Left lobe of liver (tissue), 2 donors: ENCODE measurements around the gene RBAK. TPM values are rescaled to one million over a fixed set of nuclear protein-coding genes. Genes with fewer than 3 reads are reported as not detected.
"Not testable (repeated sequence)": the region's sequence is repeated elsewhere in the genome, so short reads cannot be mapped to it uniquely, and the experiment has no call there.

Source experiments
- ATAC-seq: fragments of 200-7000 bp; cut with Tn5 transposase; one replicate; pipeline ENCODE4 v1.9.1; 2020; ENCODE audit warnings: mild to moderate bottlenecking, moderate library complexity
- DNase-seq: peaks from one replicate; pipeline ENCODE4 v3.0.0-alpha.2; 2020; ENCODE audit warnings: low spot score
- total RNA-seq: library from RNA; stranded (reverse); gene quantifications from one replicate; pipeline ENCODE4 v1.2.1, GENCODE V29; 2021
- donor health status: DM: no; HTN: no; CAD: no; lungs with moderate emphysema.
- donor health status: DM: no; HTN: yes; CAD: no.

Gene RBAK
- total RNA-seq, result 4.7 TPM

DNA sequence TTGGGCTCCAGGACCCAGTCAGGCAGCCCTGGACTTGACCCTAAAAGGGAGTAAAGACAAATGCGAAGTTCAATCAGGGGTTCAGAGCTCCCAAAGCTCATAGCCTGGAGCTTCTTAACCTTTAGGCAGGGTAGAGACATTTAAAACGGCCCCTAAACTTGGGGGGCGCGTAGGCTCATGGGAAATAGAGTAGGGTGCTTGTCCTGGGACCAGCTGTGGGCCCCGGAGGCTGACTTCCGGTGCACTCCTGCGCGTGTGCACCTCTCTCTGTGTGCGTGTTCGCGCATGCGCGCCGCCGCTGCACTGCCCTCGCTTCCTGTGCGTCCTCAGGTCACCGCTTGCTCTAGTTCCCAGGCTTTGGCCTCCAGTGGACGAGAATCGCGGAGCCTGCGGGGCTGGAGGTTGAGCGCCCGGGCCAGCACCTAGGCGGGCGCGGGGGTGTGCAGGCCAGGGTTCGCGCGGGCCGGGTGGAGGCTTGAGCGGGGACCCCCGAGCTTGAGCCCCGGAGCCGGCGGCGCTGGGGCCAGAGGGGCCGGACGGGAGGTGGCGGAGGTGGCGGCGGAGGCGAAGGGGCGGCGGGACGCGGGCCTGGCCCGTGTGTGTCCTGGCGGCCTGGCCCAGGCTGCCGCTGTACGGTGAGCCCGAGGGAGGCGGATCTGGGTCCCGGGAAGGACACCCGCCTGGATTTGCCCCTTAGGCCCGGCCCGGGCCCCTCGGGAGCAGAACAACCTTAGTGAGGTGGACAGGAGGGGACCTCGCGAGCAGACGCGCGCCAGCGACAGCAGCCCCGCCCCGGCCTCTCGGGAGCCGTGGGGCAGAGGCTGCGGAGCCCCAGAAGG, at the start of gene RBAK:
Gene RBAK, plus strand, starts transcription at position 303 of the 839 bp plus-strand sequence. CDS start 2,217 bp downstream, outside the sequence.
- DNase-seq (peak; percentile 97), ATAC-seq (peak; percentile 99)

DNA sequence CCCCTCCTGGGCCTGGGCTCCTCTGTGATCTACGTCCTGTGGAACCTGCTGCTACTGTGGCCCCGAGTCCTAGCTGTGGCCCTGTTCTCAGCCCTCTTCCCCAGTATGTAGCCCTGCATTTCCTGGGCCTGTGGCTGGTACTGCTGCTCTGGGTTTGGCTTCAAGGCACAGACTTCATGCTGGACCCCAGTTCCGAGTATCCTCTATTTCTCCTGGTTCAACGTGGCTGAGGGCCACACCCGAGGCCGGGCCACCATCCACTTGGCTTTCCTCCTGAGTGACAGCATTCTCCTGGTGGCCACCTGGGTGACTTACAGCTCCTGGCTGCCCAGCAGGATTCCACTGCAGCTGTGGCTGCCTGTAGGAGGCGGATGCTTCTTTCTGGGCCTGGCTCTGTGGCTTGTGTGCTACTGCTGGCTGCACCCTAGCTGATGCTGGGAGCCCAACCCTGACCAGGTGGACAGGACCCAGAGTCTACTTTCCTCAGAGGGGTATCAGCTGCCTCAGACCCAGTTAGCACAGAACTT, 48.9 kb upstream of the RBAK start:
- ATAC-seq (no peak), DNase-seq (no peak)

DNA sequence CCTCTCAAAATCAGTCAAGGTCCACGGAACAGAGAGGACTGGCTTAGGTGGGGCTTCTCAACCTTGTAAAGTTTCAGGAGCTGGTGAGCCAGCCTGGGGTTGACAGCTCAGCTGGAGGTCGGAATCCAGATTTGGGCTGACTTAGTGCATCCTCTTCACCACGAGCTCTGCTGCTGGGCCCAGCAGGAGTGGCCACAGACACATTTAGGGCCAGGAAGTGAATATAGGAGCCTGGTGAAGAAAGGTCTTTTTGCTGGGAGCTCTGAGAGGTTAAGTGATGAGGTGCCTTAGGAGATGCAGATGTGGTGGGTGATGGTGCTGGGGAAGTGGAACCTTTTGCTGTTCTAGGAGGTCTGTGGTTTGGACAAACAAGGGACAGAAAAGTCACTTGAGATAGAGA, 47.4 kb upstream of the RBAK start:
- DNase-seq, result no peak
- ATAC-seq, result no peak

DNA sequence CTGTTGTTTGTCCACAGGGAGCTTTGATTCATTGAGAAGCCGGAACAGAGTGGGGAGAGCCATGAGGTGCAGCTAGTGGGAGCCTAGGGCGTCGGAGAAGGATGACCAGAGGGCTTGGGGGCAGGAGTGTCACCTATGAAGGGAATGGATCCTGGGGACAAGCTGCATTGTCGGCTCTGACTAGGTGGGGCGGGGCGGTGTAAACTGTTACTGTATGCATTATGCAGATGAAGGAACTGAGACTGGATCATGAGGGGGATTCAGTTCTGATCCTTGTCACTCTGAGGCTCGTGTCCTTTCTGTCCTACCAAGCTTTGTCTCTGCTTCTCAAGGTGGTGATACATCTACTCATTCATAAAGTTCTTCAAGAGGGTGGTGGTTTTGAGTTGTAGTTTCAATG, 46.8 kb upstream of the RBAK start:
- ATAC-seq, result no peak

DNA sequence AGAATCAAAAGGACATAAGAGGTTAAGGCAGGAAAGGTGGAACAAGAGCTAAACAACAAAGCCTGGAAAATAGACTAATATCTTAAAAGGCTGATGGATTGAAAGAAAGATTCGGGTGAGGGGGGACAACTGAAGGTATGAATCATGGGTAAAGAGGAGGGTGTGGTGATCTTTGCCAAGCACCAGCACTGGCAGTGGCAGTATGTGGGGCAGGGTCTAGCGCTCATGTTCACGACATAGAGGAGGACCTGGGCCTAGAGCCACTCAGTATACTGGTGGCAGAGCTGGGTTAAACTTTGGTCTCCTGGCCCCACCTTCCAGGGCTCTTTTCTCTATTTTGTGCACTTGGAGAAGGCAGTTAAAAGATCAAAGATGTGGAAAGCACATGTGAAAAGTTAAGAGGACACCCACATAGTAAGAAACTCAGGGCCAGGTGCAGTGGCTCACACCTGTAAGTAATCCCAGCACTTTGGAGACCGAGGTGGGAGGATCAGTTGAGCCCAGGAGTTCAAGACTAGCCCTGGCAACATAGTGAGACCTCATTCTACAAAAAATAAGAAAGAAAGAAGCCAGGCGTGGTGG, 46.2 kb upstream of the RBAK start:
- ATAC-seq, result no peak
- DNase-seq, result no peak

More for the DNA sequence above, 46.8 kb upstream of the RBAK start:
- DNase-seq, result no peak

DNA sequence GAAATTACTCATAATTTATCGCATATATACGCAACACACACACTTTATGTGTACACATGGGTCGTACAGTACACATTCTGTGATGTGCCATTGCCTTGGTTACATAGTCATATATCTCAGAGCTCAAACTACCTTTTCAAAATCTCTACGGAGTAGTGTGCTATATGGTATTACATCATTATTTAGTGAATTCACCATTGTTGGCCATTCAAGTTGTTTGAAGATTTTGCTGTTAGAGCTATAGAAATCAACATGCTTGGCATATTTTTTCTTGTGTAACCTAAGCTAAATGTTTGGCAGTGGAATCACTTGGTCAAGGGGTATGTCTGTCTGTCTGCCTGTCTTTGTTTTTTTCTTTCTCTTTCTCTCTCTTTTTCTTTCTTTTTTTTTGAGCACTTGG, 44.7 kb upstream of the RBAK start:
- ATAC-seq (no peak), DNase-seq (no peak)

DNA sequence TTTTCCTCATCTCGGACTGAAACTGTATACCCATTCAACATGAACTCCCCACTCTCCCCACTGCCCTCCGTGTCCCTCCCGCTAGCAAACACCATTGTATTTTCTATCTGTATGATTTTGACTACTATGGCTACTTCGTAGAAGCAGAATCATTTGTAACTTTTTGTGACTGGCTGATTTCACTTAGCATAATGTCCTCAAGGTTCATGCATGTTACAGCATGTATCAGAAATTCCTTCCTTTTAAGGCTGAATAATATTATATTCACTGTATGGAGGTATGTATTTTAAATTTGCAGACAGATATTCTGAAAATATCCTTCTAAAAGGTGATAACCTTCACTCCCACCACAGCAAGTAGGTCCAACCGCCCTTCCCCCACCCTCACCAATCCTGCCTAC, 43.7 kb upstream of the RBAK start:
- DNase-seq (no peak), ATAC-seq (no peak)

DNA sequence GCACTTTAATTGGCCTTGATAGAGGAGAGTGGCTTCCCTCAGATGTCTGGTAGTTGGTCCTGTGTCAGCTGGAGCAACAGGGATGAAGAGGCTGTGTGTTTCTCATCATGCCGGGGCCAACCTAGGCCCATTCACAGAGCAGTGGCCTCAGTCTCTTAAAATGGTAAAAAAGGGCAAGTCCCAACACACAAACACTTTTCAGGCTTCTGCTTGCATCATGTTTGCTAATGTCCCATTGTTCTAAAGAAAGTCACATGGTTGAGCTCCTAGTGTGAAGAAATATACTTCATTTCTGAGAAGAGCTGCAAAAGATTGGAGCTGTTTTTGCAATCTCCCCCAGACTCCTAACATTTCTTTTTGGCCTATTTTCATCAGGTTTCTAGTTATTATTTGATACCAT, 40.6 kb upstream of the RBAK start:
- no peak for ATAC-seq
- DNase-seq, result no peak

DNA sequence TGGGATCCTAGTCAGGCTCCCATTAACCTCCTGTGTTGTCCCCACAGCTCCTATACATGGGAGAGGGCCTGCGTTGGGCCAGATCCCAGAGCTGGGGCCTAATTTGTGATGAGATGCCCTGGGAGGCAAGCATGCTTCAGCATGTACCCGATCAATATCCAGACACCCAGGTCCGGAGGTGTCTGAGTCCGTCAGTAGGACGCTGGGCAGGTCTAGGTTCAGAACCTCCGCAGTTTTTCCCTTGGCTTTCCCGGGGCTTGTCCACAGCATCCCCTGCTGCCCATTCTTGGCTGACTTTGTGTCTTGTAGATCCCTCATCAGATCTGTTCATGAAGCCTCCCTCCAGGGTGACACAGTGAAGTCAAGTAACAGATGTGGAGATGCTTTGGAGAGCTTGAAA, 32.7 kb upstream of the RBAK start:
- no peak for ATAC-seq
- no peak for DNase-seq

DNA sequence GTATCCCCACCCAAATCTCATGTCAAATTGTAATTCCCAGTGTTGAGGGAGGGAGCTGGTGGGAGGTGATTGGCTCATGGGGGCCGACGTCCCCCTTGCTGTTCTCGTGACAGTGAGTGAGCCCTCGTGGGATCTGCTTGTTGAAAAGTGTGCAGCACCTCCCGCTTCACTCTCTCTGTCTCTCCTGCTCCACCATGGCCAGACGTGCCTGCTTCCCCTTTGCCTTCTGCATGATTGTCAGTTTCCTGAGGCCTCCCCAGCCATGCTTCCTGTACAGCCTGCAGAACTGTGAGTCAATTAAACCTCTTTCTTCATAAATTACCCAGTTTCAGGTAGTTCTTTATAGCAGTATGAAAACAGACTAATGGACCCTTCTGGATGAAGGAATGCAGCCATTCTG, 29.7 kb upstream of the RBAK start:
- not testable (repeated sequence) for ATAC-seq, DNase-seq

DNA sequence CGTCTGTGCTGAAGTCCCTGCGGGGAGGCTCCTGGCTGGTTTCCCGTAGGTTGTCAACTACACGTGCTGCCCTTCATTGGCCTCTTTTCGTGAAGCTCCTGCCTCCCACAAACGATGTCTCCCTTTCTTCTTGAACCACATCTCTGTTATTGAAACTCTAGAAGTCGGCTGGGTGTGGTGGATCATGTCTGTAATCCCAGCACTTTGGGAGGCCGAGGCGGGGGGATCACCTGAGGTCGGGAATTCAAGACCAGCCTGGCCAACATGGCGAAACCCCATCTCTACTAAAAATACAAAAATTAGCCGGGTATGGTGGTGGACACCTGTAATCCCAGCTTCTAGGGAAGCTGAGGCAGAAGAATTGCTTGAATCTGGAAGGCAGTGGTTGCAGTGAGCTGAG, 28.0 kb upstream of the RBAK start:
- not testable (repeated sequence) for ATAC-seq, DNase-seq

DNA sequence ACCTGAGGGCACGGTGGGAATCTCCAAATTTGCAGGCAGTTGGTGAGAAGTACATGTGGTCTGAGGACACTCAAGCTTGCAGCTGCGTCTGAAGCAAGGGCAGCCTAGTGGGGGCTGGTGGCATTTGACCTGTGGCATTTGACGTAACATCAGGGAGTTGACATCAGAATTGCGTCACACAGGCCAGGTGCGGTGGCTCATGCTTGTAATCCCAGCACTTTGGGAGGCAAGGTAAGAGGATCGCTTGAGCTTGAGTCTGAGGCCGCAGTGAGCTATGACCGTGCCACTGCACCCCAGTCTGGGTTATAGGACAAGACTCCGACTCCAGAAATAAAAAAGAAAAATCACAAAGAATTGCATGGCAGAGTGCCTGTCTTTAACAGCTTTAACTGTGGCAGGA, 25.6 kb upstream of the RBAK start:
- no peak for DNase-seq
- no peak for ATAC-seq

DNA sequence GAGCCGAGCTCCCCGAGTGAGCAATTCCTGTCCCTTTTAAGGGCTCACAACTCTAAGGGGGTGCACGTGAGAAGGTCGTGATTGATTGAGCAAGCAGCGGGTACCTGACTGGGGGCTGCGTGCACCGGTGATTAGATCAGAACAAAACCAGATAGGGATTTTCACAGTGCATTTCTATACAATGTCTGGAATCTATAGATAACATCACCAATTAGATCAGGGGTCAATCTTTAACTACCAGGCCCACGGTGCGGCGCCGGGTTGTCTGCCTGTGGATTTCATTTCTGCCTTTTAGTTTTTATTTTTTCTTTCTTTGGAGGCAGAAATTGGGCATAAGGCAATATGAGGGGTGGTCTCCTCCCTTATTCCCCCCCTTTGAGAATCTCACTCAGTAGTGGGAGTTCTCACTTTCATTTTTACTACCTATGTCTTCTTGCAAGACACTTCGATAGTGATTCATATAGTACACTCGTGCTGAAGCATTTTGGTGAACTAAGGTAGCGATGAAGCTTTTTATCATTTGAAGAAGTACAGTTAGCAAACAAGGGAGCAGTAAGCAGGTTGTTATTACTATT, 24.6 kb upstream of the RBAK start:
- ATAC-seq, DNase-seq: not testable (repeated sequence)

DNA sequence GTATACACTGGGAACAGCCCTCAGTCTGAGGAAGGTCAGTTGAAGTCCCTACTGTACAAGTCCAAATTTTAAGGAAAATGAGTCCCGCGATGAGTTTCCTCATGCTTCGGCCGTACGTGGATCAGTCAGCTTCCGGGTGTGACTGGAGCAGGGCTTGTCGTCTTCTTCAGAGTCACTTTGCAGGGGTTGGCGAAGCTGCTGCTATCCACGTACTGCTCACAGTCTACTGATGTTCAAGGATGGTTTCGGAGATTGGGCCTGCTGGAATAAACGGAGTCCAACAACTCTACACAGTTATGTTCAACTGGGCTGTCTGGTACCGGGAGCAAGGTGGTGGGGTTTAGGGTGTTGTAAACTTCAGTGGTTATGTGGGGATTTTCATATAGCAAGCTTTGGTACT, 22.0 kb upstream of the RBAK start:
- not testable (repeated sequence) for ATAC-seq, DNase-seq

DNA sequence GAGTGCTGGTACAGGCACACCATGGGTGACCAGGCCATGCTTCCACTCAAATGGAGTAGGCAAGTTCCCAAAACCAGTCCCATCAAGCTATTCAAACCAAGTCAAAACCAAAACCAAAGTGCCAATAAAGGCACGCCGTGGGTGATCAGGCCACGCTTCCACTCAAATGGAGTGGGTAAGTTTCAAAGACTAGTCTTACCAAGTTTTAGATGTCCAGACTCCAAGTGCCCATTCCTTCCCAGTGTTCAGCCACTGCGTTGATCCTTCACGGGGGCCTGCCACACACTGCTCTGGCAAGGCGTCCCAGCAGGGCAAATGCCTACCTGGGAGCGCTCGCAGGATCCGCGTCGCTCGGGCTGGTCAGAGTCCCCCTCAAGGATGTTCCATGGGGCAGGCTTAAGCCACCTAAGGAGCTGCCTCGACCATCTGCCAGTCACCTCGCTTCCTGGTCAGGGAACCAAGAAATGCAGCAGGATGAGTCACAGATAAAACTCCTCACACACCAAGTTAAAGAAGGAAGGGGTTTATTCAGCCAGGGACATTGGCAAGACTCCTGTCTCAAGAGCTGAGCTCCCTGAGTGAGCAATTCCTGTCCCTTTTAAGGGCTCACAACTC, 17.8 kb upstream of the RBAK start:
- DNase-seq, ATAC-seq: not testable (repeated sequence)

DNA sequence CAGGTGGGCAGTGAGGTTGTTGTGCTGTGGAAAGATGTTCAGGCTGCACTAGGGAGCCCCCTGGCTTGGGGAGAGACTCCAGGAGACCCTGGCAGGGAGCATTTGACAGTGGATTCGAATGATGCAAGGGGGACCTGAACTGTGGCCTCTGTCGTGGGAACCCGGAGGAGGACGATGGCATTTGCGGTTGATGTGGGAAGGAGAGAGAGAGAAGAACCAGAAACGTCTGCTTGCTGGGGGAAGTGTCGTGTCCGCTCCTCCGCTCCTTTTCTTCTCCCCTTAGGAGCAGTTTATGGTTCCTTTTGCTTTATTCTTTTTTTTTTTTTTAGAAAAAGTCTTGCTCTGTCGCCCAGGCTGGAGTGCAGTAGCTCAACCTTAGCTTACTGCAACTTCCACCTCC, 12.5 kb upstream of the RBAK start:
- not testable (repeated sequence) for ATAC-seq, DNase-seq

DNA sequence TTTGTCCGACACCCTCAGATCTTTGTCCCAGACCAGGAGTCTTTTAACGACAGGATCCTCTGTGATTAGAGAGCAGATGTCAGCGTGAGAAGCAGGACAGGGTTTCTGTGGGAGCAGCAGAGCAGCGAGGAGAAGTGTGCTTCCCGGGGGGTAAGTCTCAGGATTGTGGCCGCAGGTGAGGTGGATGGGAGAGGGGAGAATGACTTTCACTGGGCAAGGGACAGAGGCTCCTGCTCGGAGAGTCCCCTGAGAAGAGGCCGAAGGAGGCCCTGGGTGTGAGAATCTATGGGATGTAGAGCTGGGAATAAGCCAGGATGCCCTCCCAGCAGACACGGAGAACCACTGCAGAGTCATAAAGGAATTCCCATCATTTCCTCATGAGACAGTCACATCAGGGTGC, 10.4 kb upstream of the RBAK start:
- DNase-seq, result no peak
- ATAC-seq, result no peak

DNA sequence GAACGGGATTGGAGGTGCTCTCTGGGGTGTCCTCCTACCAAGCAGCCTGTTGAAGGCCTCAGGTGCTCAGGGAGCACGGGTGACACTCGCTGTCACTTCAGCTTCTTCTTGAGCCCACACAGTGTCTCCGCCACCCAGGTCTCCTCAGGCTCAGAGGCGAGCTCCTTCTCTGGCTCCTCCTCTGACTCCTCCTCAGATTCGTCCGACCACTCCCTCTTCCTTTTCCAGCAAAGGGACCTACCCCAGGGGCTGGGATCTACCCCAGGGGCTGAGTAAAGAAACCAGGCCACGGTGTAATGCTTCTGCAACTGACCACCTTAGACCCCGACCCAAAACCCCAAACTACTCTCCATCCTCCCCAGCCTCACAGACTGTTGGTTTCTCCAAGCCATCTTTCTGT, 9.2 kb upstream of the RBAK start:
- no peak for DNase-seq
- ATAC-seq, result no peak

DNA sequence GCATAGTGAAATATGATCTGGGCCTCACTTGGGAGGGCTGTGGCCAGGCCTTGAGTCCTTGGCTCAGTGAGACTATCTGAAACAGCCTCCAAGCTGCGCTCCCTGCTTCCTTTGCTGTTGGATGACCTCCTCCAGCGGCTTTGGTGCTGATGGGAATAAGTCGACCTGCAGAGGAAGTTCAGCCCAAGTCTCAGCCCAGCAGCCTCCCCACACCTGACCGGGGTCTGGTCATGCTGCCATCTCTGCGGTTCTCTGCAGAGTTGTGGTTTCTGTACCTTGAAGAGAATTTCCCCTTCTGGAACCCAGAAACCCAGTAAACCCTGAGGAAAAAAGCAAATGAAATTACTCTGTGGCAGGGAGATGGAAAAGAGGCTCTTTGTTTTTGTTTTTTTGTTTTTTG, 4.6 kb upstream of the RBAK start:
- no peak for ATAC-seq
- no peak for DNase-seq

DNA sequence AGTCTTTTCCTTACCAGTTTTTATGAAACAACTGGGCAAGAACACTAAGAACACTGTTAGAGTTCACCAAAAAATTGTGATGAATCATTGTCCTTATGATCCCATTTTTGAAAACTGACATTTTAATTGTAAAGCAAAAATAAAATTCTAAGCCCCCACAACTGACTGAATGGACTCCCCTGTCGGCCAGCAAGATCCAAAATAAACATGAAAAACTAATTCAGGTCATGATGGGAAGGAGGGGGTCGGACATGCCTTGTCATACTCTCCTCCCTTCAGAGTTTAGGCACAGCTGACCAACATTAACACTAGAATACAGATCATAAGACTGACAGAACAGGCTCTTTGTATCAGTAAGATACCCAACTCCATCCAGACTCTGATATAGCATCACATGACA, 2.0 kb upstream of the RBAK start:
- DNase-seq, result no peak
- ATAC-seq, result no peak

DNA sequence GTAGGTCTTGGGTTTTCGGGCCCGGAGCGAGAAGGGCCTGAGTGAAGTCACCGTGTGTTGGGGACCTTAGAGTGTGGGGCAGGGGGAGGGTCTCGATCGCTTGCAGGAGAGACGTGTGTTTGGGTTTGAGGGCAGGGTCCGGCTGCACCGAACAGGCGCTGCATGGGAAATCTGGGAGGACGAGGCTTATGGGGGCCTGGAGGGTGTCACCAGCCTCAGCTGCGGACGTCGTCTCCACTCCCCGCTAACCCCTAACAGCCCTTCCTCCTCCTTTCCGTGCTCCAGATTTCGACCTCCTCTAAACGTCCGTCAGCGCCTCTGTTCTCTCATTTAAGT, 705 bp downstream of the RBAK start:
- ATAC-seq, DNase-seq: not testable (repeated sequence)

DNA sequence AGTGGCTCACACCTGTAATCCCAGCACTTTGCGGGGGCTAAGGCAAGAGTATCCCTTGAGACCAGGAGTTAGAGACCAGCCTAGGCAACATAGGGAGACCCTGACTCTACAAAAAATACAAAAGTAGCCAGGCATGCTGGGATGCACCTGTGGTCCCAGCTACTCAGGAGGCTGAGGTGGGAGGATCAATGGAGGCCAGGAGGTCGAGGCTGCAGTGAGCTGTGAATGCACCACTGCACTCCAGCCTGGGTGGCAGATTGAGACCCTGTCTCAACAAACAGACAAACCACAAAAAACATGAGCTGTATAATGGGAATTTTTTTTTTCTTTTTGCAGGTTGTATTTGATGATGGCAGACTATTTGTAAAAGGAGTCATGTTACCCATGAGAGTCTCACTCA, 1.5 kb downstream of the RBAK start:
- not testable (repeated sequence) for ATAC-seq

More for the DNA sequence above, 1.5 kb downstream of the RBAK start:
- not testable (repeated sequence) for DNase-seq
